H1 (cell line): ENCODE results near the gene VRK3. TPM values are rescaled to one million over a fixed set of nuclear protein-coding genes. Genes with fewer than 3 reads are reported as not detected.

ENCODE experiments used
- polyA plus RNA-seq, 7 experiments: library from polyadenylated mRNA; depleted of rRNA in 3 of 7; stranded (reverse) in 5 of 7; unstranded in 2 of 7; fragments of >200 nt in 5 of 7; fragments of 200-250 nt in 2 of 7; gene quantifications; 1 replicate in 5 of 7; 2 replicates in 1 of 7; 4 replicates in 1 of 7; pipeline versions ENCODE4 v1.2.1 to v1.2.3, GENCODE V29; 2011 to 2013; ENCODE audit warnings: missing spikeins in 2 of 7, mixed read lengths in 2 of 7
- total RNA-seq: library from RNA; stranded (reverse); fragmentation: NEBNext Ultra II Directional; extraction: Animal tissue kit (Norgen Biotek cat#: 25700); gene quantifications from 2 replicates; pipeline ENCODE4 v1.2.1, GENCODE V29; 2021
- TF ChIP-seq, protein P1 (sequence below), 3 experiments: IDR thresholded peaks; 1 replicate in 2 of 3; 2 replicates in 1 of 3; pipeline versions ENCODE4 v1.5.1 to v1.6.1; 2011; ENCODE audit warnings: low read length in 3 of 3, mild to moderate bottlenecking in 3 of 3, inconsistent platforms in 2 of 3, low read depth in 1 of 3, moderate library complexity in 1 of 3; ENCODE audit not compliant: insufficient read depth in 1 of 3; ENCODE audit errors: control extremely low read depth in 1 of 3

The VRK3 gene
- total and polyA plus RNA-seq, 2 of the 8 experiments (the other 6 are each of a cell fraction or from before 2014, with no cell fraction given): 21.3 to 36.1 TPM

DNA sequence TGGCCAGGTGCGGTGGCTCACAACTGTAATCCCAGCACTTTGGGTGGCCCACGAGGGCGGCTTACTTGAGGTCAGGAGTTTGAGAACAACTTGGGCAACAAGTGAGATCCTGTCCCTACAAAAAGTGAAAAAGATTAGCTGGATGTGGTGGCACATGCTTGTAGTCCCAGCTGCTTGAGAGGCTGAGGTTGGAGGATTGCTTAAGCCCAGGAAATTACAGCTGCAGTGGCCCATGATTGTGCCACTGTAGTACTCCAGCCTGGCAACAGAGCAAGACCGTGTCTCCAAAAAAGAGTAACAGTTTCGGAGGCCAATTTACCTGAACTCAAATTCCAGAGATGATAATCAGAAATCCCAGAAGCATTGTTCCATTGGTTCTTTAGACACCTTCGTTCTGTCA, 5.1 kb upstream of the VRK3 start (continued):
- TF ChIP-seq, protein P1, sequence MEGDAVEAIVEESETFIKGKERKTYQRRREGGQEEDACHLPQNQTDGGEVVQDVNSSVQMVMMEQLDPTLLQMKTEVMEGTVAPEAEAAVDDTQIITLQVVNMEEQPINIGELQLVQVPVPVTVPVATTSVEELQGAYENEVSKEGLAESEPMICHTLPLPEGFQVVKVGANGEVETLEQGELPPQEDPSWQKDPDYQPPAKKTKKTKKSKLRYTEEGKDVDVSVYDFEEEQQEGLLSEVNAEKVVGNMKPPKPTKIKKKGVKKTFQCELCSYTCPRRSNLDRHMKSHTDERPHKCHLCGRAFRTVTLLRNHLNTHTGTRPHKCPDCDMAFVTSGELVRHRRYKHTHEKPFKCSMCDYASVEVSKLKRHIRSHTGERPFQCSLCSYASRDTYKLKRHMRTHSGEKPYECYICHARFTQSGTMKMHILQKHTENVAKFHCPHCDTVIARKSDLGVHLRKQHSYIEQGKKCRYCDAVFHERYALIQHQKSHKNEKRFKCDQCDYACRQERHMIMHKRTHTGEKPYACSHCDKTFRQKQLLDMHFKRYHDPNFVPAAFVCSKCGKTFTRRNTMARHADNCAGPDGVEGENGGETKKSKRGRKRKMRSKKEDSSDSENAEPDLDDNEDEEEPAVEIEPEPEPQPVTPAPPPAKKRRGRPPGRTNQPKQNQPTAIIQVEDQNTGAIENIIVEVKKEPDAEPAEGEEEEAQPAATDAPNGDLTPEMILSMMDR (IDR thresholded peaks at IDR 0.05; ENCODE audit: control extremely low read depth in 1 of 3, insufficient read depth in 1 of 3, low read depth in 1 of 3, low read length in 3 of 3): no peak
